H9 (cell line): ENCODE measurements around the gene TSSK6. TPM values are rescaled to one million over a fixed set of nuclear protein-coding genes. Genes with fewer than 3 reads are reported as not detected.

Experiments used
- DNase-seq: peaks from one replicate; pipeline ENCODE4 v3.0.0-alpha.2; 2017
- H2AFZ ChIP-seq: one replicate; pipeline ENCODE4 v1.6.1; 2013; ENCODE audit warnings: mild to moderate bottlenecking, low read length, control low read depth, moderate library complexity
- H2AK5ac ChIP-seq: 2 replicates; pipeline ENCODE4 v1.6.1; 2013; ENCODE audit warnings: low read length, control low read depth, mixed read lengths; ENCODE audit not compliant: insufficient read length
- H2BK120ac ChIP-seq: one replicate; pipeline ENCODE4 v1.6.1; 2013; ENCODE audit warnings: low read depth, mild to moderate bottlenecking, low read length, control low read depth, inconsistent platforms; ENCODE audit not compliant: poor library complexity, severe bottlenecking
- H2BK12ac ChIP-seq: 2 replicates; pipeline ENCODE4 v1.6.1; 2013; ENCODE audit warnings: low read length, control low read depth, mixed read lengths, low read depth; ENCODE audit not compliant: insufficient read length
- H2BK15ac ChIP-seq: 2 replicates; pipeline ENCODE4 v1.6.1; 2013; ENCODE audit warnings: low read depth, low read length, control low read depth
- H2BK20ac ChIP-seq: one replicate; pipeline ENCODE4 v1.6.1; 2013; ENCODE audit warnings: low read depth, mild to moderate bottlenecking, low read length, control low read depth, inconsistent platforms; ENCODE audit not compliant: poor library complexity, severe bottlenecking
- H2BK5ac ChIP-seq: 2 replicates; pipeline ENCODE4 v1.6.1; 2013; ENCODE audit warnings: low read length, control low read depth, mixed read lengths; ENCODE audit not compliant: insufficient read length
- H3K14ac ChIP-seq: 2 replicates; pipeline ENCODE4 v1.6.1; 2013; ENCODE audit warnings: low read length, control low read depth; ENCODE audit not compliant: insufficient read depth
- H3K18ac ChIP-seq: 2 replicates; pipeline ENCODE4 v1.6.1; 2013; ENCODE audit warnings: low read depth, mild to moderate bottlenecking, mixed read lengths, low read length, control low read depth; ENCODE audit not compliant: insufficient read length
- H3K23ac ChIP-seq: 2 replicates; pipeline ENCODE4 v1.6.1; 2013; ENCODE audit warnings: low read length, control low read depth, mixed read lengths, low read depth; ENCODE audit not compliant: insufficient read length
- H3K23me2 ChIP-seq: 2 replicates; pipeline ENCODE4 v1.6.1; 2013; ENCODE audit warnings: low read depth, mild to moderate bottlenecking, mixed read lengths, low read length, control low read depth; ENCODE audit not compliant: insufficient read length, poor library complexity, severe bottlenecking
- H3K27ac ChIP-seq: 2 replicates; pipeline ENCODE4 v1.5.1; 2013; ENCODE audit warnings: low read length, control low read depth, mixed read lengths, low read depth; ENCODE audit not compliant: insufficient read length
- H3K27me3 ChIP-seq: 2 replicates; pipeline ENCODE4 v1.6.1; 2013; ENCODE audit warnings: low read length, control low read depth, inconsistent platforms; ENCODE audit not compliant: insufficient read depth
- H3K4ac ChIP-seq: 2 replicates; pipeline ENCODE4 v1.6.1; 2013; ENCODE audit warnings: low read depth, mild to moderate bottlenecking, control low read depth, inconsistent platforms, low read length, moderate library complexity
- H3K4me1 ChIP-seq: 2 replicates; pipeline ENCODE4 v1.6.1; 2013; ENCODE audit warnings: low read length, control low read depth, inconsistent platforms; ENCODE audit not compliant: insufficient read depth
- H3K4me2 ChIP-seq: 2 replicates; pipeline ENCODE4 v1.6.1; 2013; ENCODE audit warnings: low read length, control low read depth, mixed read lengths; ENCODE audit not compliant: insufficient read length, insufficient read depth
- H3K56ac ChIP-seq: 2 replicates; pipeline ENCODE4 v1.6.1; 2013; ENCODE audit warnings: low read depth, mild to moderate bottlenecking, mixed read lengths, low read length, control low read depth; ENCODE audit not compliant: insufficient read length
- H3K79me1 ChIP-seq: 2 replicates; pipeline ENCODE4 v1.6.1; 2013; ENCODE audit warnings: low read depth, mild to moderate bottlenecking, moderate library complexity, low read length, control low read depth, inconsistent platforms; ENCODE audit not compliant: insufficient read depth, poor library complexity, severe bottlenecking
- H3K79me2 ChIP-seq: 2 replicates; pipeline ENCODE4 v1.6.1; 2013; ENCODE audit warnings: low read length, control low read depth, inconsistent platforms; ENCODE audit not compliant: insufficient read depth
- H3K9ac ChIP-seq: 2 replicates; pipeline ENCODE4 v1.6.1; 2013; ENCODE audit warnings: low read length, control low read depth, mixed read lengths; ENCODE audit not compliant: insufficient read length; ENCODE audit errors: extremely low read depth
- H3K9me3 ChIP-seq: one replicate; pipeline ENCODE4 v1.6.1; 2013; ENCODE audit warnings: low read depth, low read length, inconsistent platforms; ENCODE audit not compliant: control insufficient read depth
- H3T11ph ChIP-seq: one replicate; pipeline ENCODE4 v1.6.1; 2013; ENCODE audit warnings: mild to moderate bottlenecking, low read length, control low read depth, inconsistent platforms
- H4K20me1 ChIP-seq: one replicate; pipeline ENCODE4 v1.6.1; 2013; ENCODE audit not compliant: control insufficient read depth, insufficient read length, insufficient read depth
- H4K5ac ChIP-seq: 2 replicates; pipeline ENCODE4 v1.6.1; 2013; ENCODE audit warnings: low read depth, mild to moderate bottlenecking, mixed read lengths, low read length, control low read depth; ENCODE audit not compliant: insufficient read length
- H4K8ac ChIP-seq: replicated peaks from 2 replicates; pipeline ENCODE4 v1.6.1; 2013; ENCODE audit warnings: low read length, control low read depth, mixed read lengths, low read depth; ENCODE audit not compliant: insufficient read length
- H4K91ac ChIP-seq: 2 replicates; pipeline ENCODE4 v1.6.1; 2013; ENCODE audit warnings: low read depth, mild to moderate bottlenecking, moderate library complexity, mixed read lengths, low read length, control low read depth; ENCODE audit not compliant: insufficient read length
- H3K27ac Mint-ChIP-seq, 3 experiments: 2 replicates in 2 of 3; 3 replicates in 1 of 3; pipeline ENCODE4 v1.8.0; 2020 to 2021; ENCODE audit warnings: mixed read lengths in 3 of 3, mild to moderate bottlenecking in 1 of 3, moderate library complexity in 1 of 3
- H3K27me3 Mint-ChIP-seq: 2 replicates; pipeline ENCODE4 v1.8.0; 2021; ENCODE audit warnings: low read depth, mild to moderate bottlenecking, moderate library complexity, mixed read lengths
- H3K36me3 Mint-ChIP-seq, 3 experiments: 2 replicates in 2 of 3; 3 replicates in 1 of 3; pipeline ENCODE4 v1.8.0; 2020 to 2021; ENCODE audit warnings: low read depth in 3 of 3, mixed read lengths in 3 of 3; ENCODE audit not compliant: insufficient read depth in 1 of 3
- H3K4me1 Mint-ChIP-seq, 2 experiments: 2 replicates each; pipeline ENCODE4 v1.8.0; 2020; ENCODE audit warnings: mixed read lengths in 2 of 2
- H3K4me3 Mint-ChIP-seq, 2 experiments: 2 replicates in 1 of 2; 3 replicates in 1 of 2; pipeline ENCODE4 v1.8.0; 2020 to 2021; ENCODE audit warnings: mild to moderate bottlenecking in 2 of 2, mixed read lengths in 2 of 2, moderate library complexity in 1 of 2
- H3K9me3 Mint-ChIP-seq, 2 experiments: 2 replicates in 1 of 2; 3 replicates in 1 of 2; pipeline ENCODE4 v1.8.0; 2020; ENCODE audit warnings: mild to moderate bottlenecking in 2 of 2, mixed read lengths in 2 of 2, moderate library complexity in 1 of 2
- CTCF ChIP-seq: fragments of 200-600 bp; sonication (generic); conservative IDR thresholded peaks from 3 replicates; pipeline ENCODE4 v1.8.0; 2021; ENCODE audit warnings: antibody characterized with exemption, mild to moderate bottlenecking
- WGBS: extraction: QIAGEN DNeasy Blood & Tissue Kit; methylation state at CpG from one replicate; pipeline ENCODE4 v1.1.7; 2013; ENCODE audit warnings: missing lambda C conversion rate, low lambda C conversion rate, mixed read lengths; ENCODE audit not compliant: insufficient read length; ENCODE audit errors: extremely low coverage; 5-methylcytosine and 5-hydroxymethylcytosine counted together
- total RNA-seq: library from RNA; stranded (reverse); gene quantifications from 2 replicates; pipeline ENCODE4 v1.2.1, GENCODE V29; 2021

The TSSK6 gene
- total RNA-seq, 1 experiment from 2014 or later, result 2.6 TPM

- H2AK5ac ChIP-seq, result no peak overlapping the region
- H2BK12ac ChIP-seq, result no peak overlapping the region
- no peaks in the 10 kb centered on the region for H3K79me1 ChIP-seq
- no peak overlapping the region for H2BK5ac ChIP-seq
- no peaks in the 10 kb centered on the region for H4K20me1 ChIP-seq
- H4K91ac ChIP-seq, result no peak overlapping the region
- no peak overlapping the region for H4K8ac ChIP-seq
- Mint-ChIP-seq H3K36me3 (peaks cover 2 to 4% (median 2%) of the 10 kb centered on the region in 3 experiments; a peak in 4 of 7 replicates), H3K4me3 (no peak overlapping the region), H3K27ac (no peak overlapping the region), H3K9me3 (no peaks in the 10 kb centered on the region), H3K4me1 (peaks cover 2 to 12% of the 10 kb centered on the region in 2 experiments; a peak in 2 of 4 replicates), H3K27me3 (peaks cover 11% of the 10 kb centered on the region)
- no peaks in the 10 kb centered on the region for H3K9me3 ChIP-seq
- no peak overlapping the region for H3K27ac ChIP-seq
- peak; percentile 38 for DNase-seq
- no CpG with 5 or more reads among the region's 75 CpGs for WGBS
- no peak overlapping the region for H3K23ac ChIP-seq
- H3K9ac ChIP-seq, result no peak overlapping the region
- H4K5ac ChIP-seq, result no peak overlapping the region
- no peaks in the 10 kb centered on the region for H3K79me2 ChIP-seq
- H2BK120ac ChIP-seq, result no peak overlapping the region
- no peaks in the 10 kb centered on the region for H3K4me1 ChIP-seq
- H2BK20ac ChIP-seq, result no peak overlapping the region
- H3K56ac ChIP-seq, result no peak overlapping the region
- no peak overlapping the region for H3K4ac ChIP-seq
- no peak overlapping the region for H3T11ph ChIP-seq
- H3K14ac ChIP-seq, result no peak overlapping the region
- no peak overlapping the region for H2BK15ac ChIP-seq
- no peak overlapping the region for H3K18ac ChIP-seq
- peaks cover 5% of the 10 kb centered on the region for H3K23me2 ChIP-seq
- no peak for TF ChIP-seq CTCF
- H2AFZ ChIP-seq, result no peak overlapping the region
- no peak overlapping the region for H3K4me2 ChIP-seq
- H3K27me3 ChIP-seq, result no peaks in the 10 kb centered on the region; the same call in 1 of the 2 replicates
Observed at GRCh38 chr19:19544257-19544953, 29.1 kb upstream of the TSSK6 start.
